Endothelial cell of umbilical vein (primary cell): ENCODE results near the gene ABCA3. TPM values are rescaled to one million over a fixed set of nuclear protein-coding genes. Genes with fewer than 3 reads are reported as not detected.

Experiments
- BruUV-seq: library from RNA; stranded (reverse); fragments of 400-500 nt; replicated peaks from 2 replicates; lab custom pipeline; 2021; lab: Mats Ljungman, UMichigan
- CTCF ChIA-PET: fragments of 300-600, 350-600 bp; sonication (Branson Sonifier 250); formaldehyde crosslinking; loops from one replicate; lab custom pipeline; 2021; ENCODE audit warnings: antibody characterized with exemption, inconsistent platforms; lab: Charles Lee
- POLR2A ChIA-PET: fragments of 300-600, 350-600 bp; sonication (Branson Sonifier 250); formaldehyde crosslinking; loops from one replicate; lab custom pipeline; 2021; ENCODE audit warnings: antibody characterized with exemption, inconsistent platforms; lab: Charles Lee
- DNase-seq: peaks from one replicate; pipeline ENCODE4 v3.0.0-alpha.2; 2011; ENCODE audit warnings: low read depth, low spot score
- FAIRE-seq: peaks from 2 replicates; lab custom pipeline; 2011; peaks lifted over from hg19 to GRCh38; lab: Jason Lieb, UNC
- H2AFZ ChIP-seq: 2 replicates; pipeline ENCODE4 v1.6.0; 2012; ENCODE audit warnings: low read depth, low read length, control low read depth, inconsistent platforms
- H3K27ac ChIP-seq: 2 replicates; pipeline ENCODE4 v1.5.1; 2011; ENCODE audit warnings: low read depth, mild to moderate bottlenecking, control low read depth, low read length, moderate library complexity; ENCODE audit not compliant: insufficient read depth
- H3K27me3 ChIP-seq, 2 experiments: 2 replicates each; pipeline versions ENCODE4 v1.6.0 to v1.6.1; 2011; ENCODE audit warnings: low read length in 2 of 2, mixed read lengths in 1 of 2; ENCODE audit not compliant: control insufficient read depth in 2 of 2, insufficient read depth in 2 of 2
- H3K36me3 ChIP-seq, 2 experiments: 2 replicates in 1 of 2; 3 replicates in 1 of 2; pipeline ENCODE4 v1.5.1; 2011; ENCODE audit warnings: low read length in 2 of 2, mild to moderate bottlenecking in 1 of 2, moderate library complexity in 1 of 2; ENCODE audit not compliant: control insufficient read depth in 2 of 2, insufficient read depth in 2 of 2; ENCODE audit errors: extremely low read depth in 1 of 2
- H3K4me1 ChIP-seq: 3 replicates; pipeline ENCODE4 v1.5.1; 2011; ENCODE audit warnings: mild to moderate bottlenecking, low read length; ENCODE audit not compliant: control insufficient read depth, insufficient read depth; ENCODE audit errors: extremely low read depth
- H3K4me2 ChIP-seq: 2 replicates; pipeline ENCODE4 v1.6.1; 2011; ENCODE audit warnings: low read length, control low read depth, mixed read lengths; ENCODE audit not compliant: insufficient read depth
- H3K4me3 ChIP-seq, 3 experiments: fragments of 200-600 bp in 1 of 3; sonication (generic), shearing (Covaris generic) in 1 of 3; replicated peaks in 1 of 3; 2 replicates each; pipeline ENCODE4 v1.5.1; 2011 to 2016; ENCODE audit warnings: control low read depth in 3 of 3, low read length in 3 of 3, mild to moderate bottlenecking in 2 of 3, inconsistent platforms in 1 of 3, low read depth in 1 of 3, moderate library complexity in 1 of 3; ENCODE audit not compliant: insufficient read depth in 1 of 3
- H3K79me2 ChIP-seq: 2 replicates; pipeline ENCODE4 v1.6.0; 2012; ENCODE audit warnings: low read length, inconsistent platforms; ENCODE audit not compliant: control insufficient read depth, insufficient read depth
- H3K9ac ChIP-seq: replicated peaks from 2 replicates; pipeline ENCODE3; 2011; ENCODE audit warnings: low read length, control low read depth; ENCODE audit not compliant: insufficient read depth; ENCODE audit errors: extremely low read depth
- H3K9me1 ChIP-seq: replicated peaks from 3 replicates; pipeline ENCODE4 v1.6.0; 2011; ENCODE audit warnings: mild to moderate bottlenecking, low read length; ENCODE audit not compliant: control insufficient read depth, insufficient read depth; ENCODE audit errors: extremely low read depth
- H3K9me3 ChIP-seq: replicated peaks from 2 replicates; pipeline ENCODE4 v1.5.1; 2012; ENCODE audit warnings: low read length, inconsistent platforms; ENCODE audit not compliant: control insufficient read depth, insufficient read depth
- H4K20me1 ChIP-seq: replicated peaks from 2 replicates; pipeline ENCODE3; 2011; ENCODE audit warnings: mild to moderate bottlenecking, low read length; ENCODE audit not compliant: control insufficient read depth, insufficient read depth; ENCODE audit errors: extremely low read depth
- CTCF ChIP-seq, 2 donors: IDR thresholded peaks; 1 replicate in 1 of 2; 2 replicates in 1 of 2; pipeline ENCODE4 v1.5.1; 2011; ENCODE audit warnings: low read length in 2 of 2, mild to moderate bottlenecking in 2 of 2, moderate library complexity in 2 of 2, control low read depth in 1 of 2, inconsistent platforms in 1 of 2, low read depth in 1 of 2; ENCODE audit not compliant: insufficient read depth in 1 of 2; ENCODE audit errors: extremely low read depth in 1 of 2
- EZH2 ChIP-seq: IDR thresholded peaks from 2 replicates; pipeline ENCODE4 v1.6.1; 2012; ENCODE audit warnings: borderline replicate concordance, low read depth, mild to moderate bottlenecking, moderate library complexity, low read length, inconsistent platforms; ENCODE audit not compliant: severe bottlenecking
- FOS ChIP-seq: IDR thresholded peaks from 2 replicates; pipeline ENCODE4 v1.6.1; 2011; ENCODE audit warnings: mild to moderate bottlenecking, low read length, moderate library complexity, borderline replicate concordance; ENCODE audit not compliant: insufficient read depth
- GATA2 ChIP-seq: IDR thresholded peaks from 2 replicates; pipeline ENCODE4 v1.7.0; 2011; ENCODE audit warnings: low read depth, mild to moderate bottlenecking, moderate library complexity, mixed read lengths, low read length; ENCODE audit not compliant: insufficient read length, insufficient read depth
- JUN ChIP-seq: IDR thresholded peaks from 2 replicates; pipeline ENCODE4 v1.6.1; 2011; ENCODE audit warnings: borderline replicate concordance, low read depth; ENCODE audit not compliant: insufficient read length, insufficient read depth
- MAX ChIP-seq: IDR thresholded peaks from 2 replicates; pipeline ENCODE4 v1.6.1; 2011; ENCODE audit not compliant: insufficient read depth, insufficient read length
- MYC ChIP-seq: IDR thresholded peaks from one replicate; pipeline ENCODE4 v1.6.1; 2011; ENCODE audit warnings: mild to moderate bottlenecking, low read depth, low read length
- POLR2A ChIP-seq: IDR thresholded peaks from 2 replicates; pipeline ENCODE4 v1.6.1; 2012; ENCODE audit warnings: low read depth, mild to moderate bottlenecking, control low read depth, low read length
- POLR2AphosphoS5 ChIP-seq: IDR thresholded peaks from 2 replicates; pipeline ENCODE4 v1.6.1; 2012; ENCODE audit warnings: low read depth, mild to moderate bottlenecking, control low read depth, low read length, moderate library complexity; ENCODE audit not compliant: insufficient read depth
- dilution Hi-C: fragments of 300-500 bp; cut with MboI; formaldehyde crosslinking; loops from one replicate; pipeline ENCODE4 v1.15.0; 2019; ENCODE audit warnings: low sequenced_read_pairs; ENCODE audit not compliant: extremely low pct_ligation_motif_present
- intact Hi-C: fragments of 100-400 bp; cut with micrococcal nuclease; formaldehyde crosslinking; loops from one replicate; pipeline ENCODE4 v1.10.0; 2022
- polyA plus RNA-seq, 4 experiments: library from polyadenylated mRNA; depleted of rRNA in 3 of 4; stranded (reverse) in 3 of 4; unstranded in 1 of 4; fragments of >200 nt; gene quantifications; 2 replicates each; pipeline versions ENCODE4 v1.2.1 to v1.2.3, GENCODE V29; 2011 to 2012; ENCODE audit warnings: missing spikeins in 1 of 4
- total RNA-seq: library from RNA; stranded (reverse); gene quantifications from 2 replicates; pipeline ENCODE4 v1.2.3, GENCODE V29; 2021

Gene ABCA3
- total and polyA plus RNA-seq, 2 donors (not counting 3 experiments of a cell fraction or from before 2014, with no cell fraction given) = 13.5 to 36.0 TPM

GRCh38 chr16:2253293-2253692 is 87.2 kb downstream of the ABCA3 start:
- H4K20me1 ChIP-seq = no peaks in the 10 kb centered on the region
- H3K79me2 ChIP-seq = peaks cover 23% of the 10 kb centered on the region
- BruUV-seq = TSS peak; percentile 51
- TF ChIP-seq EZH2 = no peak
- no peak for TF ChIP-seq CTCF (IDR thresholded peaks at IDR 0.05; ENCODE audit: extremely low read depth in 1 of 2, insufficient read depth in 1 of 2, low read depth in 1 of 2, low read length in 2 of 2)
- TF ChIP-seq MYC = no peak
- TF ChIP-seq POLR2AphosphoS5 = no peak
- no peak for TF ChIP-seq JUN
- no peak for TF ChIP-seq MAX
- TF ChIP-seq FOS = no peak
- TF ChIP-seq POLR2A = no peak
- no peak for TF ChIP-seq GATA2
- no peaks in the 10 kb centered on the region for H3K27me3 ChIP-seq
- H3K4me3 ChIP-seq = no peak overlapping the region
- CTCF ChIA-PET = no interaction called here
- intact Hi-C loops = loop anchor here (5.0 kb wide), 1 partner anchor 56 kb away; the partner anchor contains the start of gene CASKIN1
- no peaks in the 10 kb centered on the region for H3K9me1 ChIP-seq
- dilution Hi-C loops = no loop called here
- POLR2A ChIA-PET = no interaction called here
- no peak overlapping the region for H3K4me2 ChIP-seq
- H3K36me3 ChIP-seq = peaks cover 28% of the 10 kb centered on the region in 2 experiments
- no peaks in the 10 kb centered on the region for H3K9me3 ChIP-seq
- FAIRE-seq = no peak
- no peak overlapping the region for H3K27ac ChIP-seq
- no peak for DNase-seq
- no peak overlapping the region for H2AFZ ChIP-seq
- H3K9ac ChIP-seq = no peak overlapping the region
- peaks cover 13% of the 10 kb centered on the region for H3K4me1 ChIP-seq
